ENCODE results near the gene MANBA.
"Not testable (repeated sequence)": the region's sequence is repeated elsewhere in the genome, so short reads cannot be mapped to it uniquely, and the experiment has no call there.

The MANBA gene

GRCh38 chr4:102627831-102628523, 132.8 kb downstream of the MANBA start:
- Histone ChIP-seq H3K27me3 (ENCODE audit: control insufficient read depth, insufficient read depth, low read length, poor library complexity, severe bottlenecking) (no peaks in the 10 kb centered on the region), H3K27ac (ENCODE audit: insufficient read depth, low read depth, low read length, poor library complexity, severe bottlenecking) (no peak overlapping the region), H3K4me3 (ENCODE audit: insufficient read depth, low read depth, low read length) (no peak overlapping the region), H3K9me3 (ENCODE audit: control insufficient read depth, low read length) (no peaks in the 10 kb centered on the region), H3K4me1 (ENCODE audit: control insufficient read depth, insufficient read depth, low read length) (no peaks in the 10 kb centered on the region), H3K36me3 (ENCODE audit: control insufficient read depth, insufficient read depth, low read length) (no peaks in the 10 kb centered on the region)
- 90 to 93% methylated on average over 3 of the region's 3 CpGs for WGBS, 2 experiments

GRCh38 chr4:102625232-102625930, 135.4 kb downstream of the MANBA start:
- Histone ChIP-seq H3K27me3 (ENCODE audit: control insufficient read depth, insufficient read depth, low read length, poor library complexity, severe bottlenecking) (no peaks in the 10 kb centered on the region), H3K27ac (ENCODE audit: insufficient read depth, low read depth, low read length, poor library complexity, severe bottlenecking) (no peak overlapping the region), H3K36me3 (ENCODE audit: control insufficient read depth, insufficient read depth, low read length) (no peaks in the 10 kb centered on the region), H3K4me1 (ENCODE audit: control insufficient read depth, insufficient read depth, low read length) (no peaks in the 10 kb centered on the region), H3K4me3 (ENCODE audit: insufficient read depth, low read depth, low read length) (no peak overlapping the region), H3K9me3 (ENCODE audit: control insufficient read depth, low read length) (no peaks in the 10 kb centered on the region)
- 78 to 80% methylated on average over 3 of the region's 3 CpGs for WGBS, 2 experiments

GRCh38 chr4:102624505-102624904, 136.3 kb downstream of the MANBA start:
- Histone ChIP-seq H3K4me1 (ENCODE audit: control insufficient read depth, insufficient read depth, low read length) (no peaks in the 10 kb centered on the region), H3K9me3 (ENCODE audit: control insufficient read depth, low read length) (no peaks in the 10 kb centered on the region), H3K27ac (ENCODE audit: insufficient read depth, low read depth, low read length, poor library complexity, severe bottlenecking) (no peak overlapping the region), H3K4me3 (ENCODE audit: insufficient read depth, low read depth, low read length) (no peak overlapping the region), H3K36me3 (ENCODE audit: control insufficient read depth, insufficient read depth, low read length) (no peaks in the 10 kb centered on the region), H3K27me3 (ENCODE audit: control insufficient read depth, insufficient read depth, low read length, poor library complexity, severe bottlenecking) (no peaks in the 10 kb centered on the region)
- WGBS, 2 experiments, result 95 to 99% methylated on average over 4 of the region's 4 CpGs

- 80 to 81% methylated on average over 5 of the region's 5 CpGs for WGBS, 2 experiments
- Histone ChIP-seq H3K36me3 (ENCODE audit: control insufficient read depth, insufficient read depth, low read length) (no peaks in the 10 kb centered on the region), H3K4me1 (ENCODE audit: control insufficient read depth, insufficient read depth, low read length) (no peaks in the 10 kb centered on the region), H3K9me3 (ENCODE audit: control insufficient read depth, low read length) (no peaks in the 10 kb centered on the region), H3K27me3 (ENCODE audit: control insufficient read depth, insufficient read depth, low read length, poor library complexity, severe bottlenecking) (no peaks in the 10 kb centered on the region), H3K4me3 (ENCODE audit: insufficient read depth, low read depth, low read length) (no peak overlapping the region), H3K27ac (ENCODE audit: insufficient read depth, low read depth, low read length, poor library complexity, severe bottlenecking) (no peak overlapping the region)
These were observed 137.1 kb downstream of the MANBA start for GRCh38 chr4:102623622-102624021.

- Histone ChIP-seq H3K27me3 (ENCODE audit: control insufficient read depth, insufficient read depth, low read length, poor library complexity, severe bottlenecking) (no peaks in the 10 kb centered on the region), H3K27ac (ENCODE audit: insufficient read depth, low read depth, low read length, poor library complexity, severe bottlenecking) (no peak overlapping the region), H3K9me3 (ENCODE audit: control insufficient read depth, low read length) (no peaks in the 10 kb centered on the region), H3K4me1 (ENCODE audit: control insufficient read depth, insufficient read depth, low read length) (no peaks in the 10 kb centered on the region), H3K36me3 (ENCODE audit: control insufficient read depth, insufficient read depth, low read length) (no peaks in the 10 kb centered on the region), H3K4me3 (ENCODE audit: insufficient read depth, low read depth, low read length) (no peak overlapping the region)
- WGBS, 2 experiments, result 92 to 94% methylated on average over 6 to 8 of the region's 8 CpGs
These were observed 139.9 kb downstream of the MANBA start for GRCh38 chr4:102620697-102621497.

- not testable (repeated sequence) for H3K4me1 ChIP-seq (ENCODE audit: control insufficient read depth, insufficient read depth, low read length); H3K27me3 ChIP-seq (ENCODE audit: control insufficient read depth, insufficient read depth, low read length, poor library complexity, severe bottlenecking); H3K36me3 ChIP-seq (ENCODE audit: control insufficient read depth, insufficient read depth, low read length); H3K4me3 ChIP-seq (ENCODE audit: insufficient read depth, low read depth, low read length); H3K9me3 ChIP-seq (ENCODE audit: control insufficient read depth, low read length); H3K27ac ChIP-seq (ENCODE audit: insufficient read depth, low read depth, low read length, poor library complexity, severe bottlenecking)
- WGBS, 2 experiments, result 87 to 92% methylated on average over 4 of the region's 4 CpGs
These were observed 140.8 kb downstream of the MANBA start for GRCh38 chr4:102619776-102620631.

GRCh38 chr4:102619021-102619420, 141.7 kb downstream of the MANBA start:
- not testable (repeated sequence) for H3K4me1 ChIP-seq (ENCODE audit: control insufficient read depth, insufficient read depth, low read length); H3K4me3 ChIP-seq (ENCODE audit: insufficient read depth, low read depth, low read length); H3K36me3 ChIP-seq (ENCODE audit: control insufficient read depth, insufficient read depth, low read length); H3K27ac ChIP-seq (ENCODE audit: insufficient read depth, low read depth, low read length, poor library complexity, severe bottlenecking); H3K27me3 ChIP-seq (ENCODE audit: control insufficient read depth, insufficient read depth, low read length, poor library complexity, severe bottlenecking); H3K9me3 ChIP-seq (ENCODE audit: control insufficient read depth, low read length)
- WGBS, 2 experiments, result 87 to 88% methylated on average over 9 of the region's 9 CpGs

- H3K27ac ChIP-seq (ENCODE audit: insufficient read depth, low read depth, low read length, poor library complexity, severe bottlenecking), result no peak overlapping the region
- no peaks in the 10 kb centered on the region for H3K36me3 ChIP-seq (ENCODE audit: control insufficient read depth, insufficient read depth, low read length)
- no peaks in the 10 kb centered on the region for H3K4me1 ChIP-seq (ENCODE audit: control insufficient read depth, insufficient read depth, low read length)
- no peaks in the 10 kb centered on the region for H3K27me3 ChIP-seq (ENCODE audit: control insufficient read depth, insufficient read depth, low read length, poor library complexity, severe bottlenecking)
- H3K4me3 ChIP-seq (ENCODE audit: insufficient read depth, low read depth, low read length), result no peak overlapping the region
- 66 to 81% methylated on average over 9 of the region's 9 CpGs for WGBS, 2 experiments
- H3K9me3 ChIP-seq (ENCODE audit: control insufficient read depth, low read length), result no peaks in the 10 kb centered on the region
These were observed 144.1 kb downstream of the MANBA start for GRCh38 chr4:102616636-102617035.

GRCh38 chr4:102614801-102615200, 146.0 kb downstream of the MANBA start:
- Histone ChIP-seq H3K9me3 (ENCODE audit: control insufficient read depth, low read length) (no peaks in the 10 kb centered on the region), H3K36me3 (ENCODE audit: control insufficient read depth, insufficient read depth, low read length) (no peaks in the 10 kb centered on the region), H3K27ac (ENCODE audit: insufficient read depth, low read depth, low read length, poor library complexity, severe bottlenecking) (no peak overlapping the region), H3K4me1 (ENCODE audit: control insufficient read depth, insufficient read depth, low read length) (no peaks in the 10 kb centered on the region), H3K27me3 (ENCODE audit: control insufficient read depth, insufficient read depth, low read length, poor library complexity, severe bottlenecking) (no peaks in the 10 kb centered on the region), H3K4me3 (ENCODE audit: insufficient read depth, low read depth, low read length) (no peak overlapping the region)
- 92 to 93% methylated on average over 9 of the region's 9 CpGs for WGBS, 2 experiments

Data from ectodermal cell (in vitro differentiated cells).